Measurements from ENCODE around the gene PRSS53.

DNA sequence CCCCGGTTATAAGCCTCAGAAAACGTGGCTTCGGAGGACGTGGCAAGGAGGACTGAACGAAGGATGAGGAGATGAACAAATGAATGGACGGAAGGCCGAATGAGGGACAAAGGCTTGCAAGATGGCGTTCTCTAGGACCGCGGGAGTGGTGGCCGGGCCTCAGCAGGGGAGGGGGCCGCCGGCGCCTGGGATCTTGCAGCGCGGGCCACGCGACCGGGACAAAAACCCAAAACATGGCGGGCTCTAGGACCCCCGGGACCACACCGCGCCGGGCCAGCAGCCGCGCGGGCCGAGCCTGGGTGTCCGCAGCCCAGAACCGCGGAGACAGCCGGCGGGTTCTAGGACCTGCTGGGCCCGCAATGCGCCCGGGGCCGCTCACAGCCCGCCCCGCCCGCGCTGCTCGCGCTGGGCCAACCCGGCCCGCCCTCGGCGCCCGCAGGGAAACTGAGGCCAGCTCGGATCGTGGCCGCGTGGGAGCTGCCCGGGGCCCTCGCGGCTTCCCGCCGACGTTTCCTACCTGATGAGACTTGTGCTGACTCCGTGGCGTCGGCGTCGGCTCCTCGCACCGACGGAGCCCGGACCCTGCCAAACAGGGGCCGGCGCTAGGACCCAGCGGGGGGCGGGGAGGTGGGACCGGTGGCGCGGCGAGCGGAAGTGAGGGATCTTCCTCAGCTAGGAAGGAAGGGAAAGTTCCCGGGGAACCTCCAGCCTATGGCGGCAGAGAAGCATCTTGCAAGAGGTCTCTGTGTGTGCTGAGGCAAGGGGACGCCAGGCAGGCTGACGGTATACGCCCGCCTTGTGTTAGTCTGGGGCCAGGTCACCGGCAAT, 15.4 kb downstream of the PRSS53 start:
- TF ChIP-seq, protein P1, sequence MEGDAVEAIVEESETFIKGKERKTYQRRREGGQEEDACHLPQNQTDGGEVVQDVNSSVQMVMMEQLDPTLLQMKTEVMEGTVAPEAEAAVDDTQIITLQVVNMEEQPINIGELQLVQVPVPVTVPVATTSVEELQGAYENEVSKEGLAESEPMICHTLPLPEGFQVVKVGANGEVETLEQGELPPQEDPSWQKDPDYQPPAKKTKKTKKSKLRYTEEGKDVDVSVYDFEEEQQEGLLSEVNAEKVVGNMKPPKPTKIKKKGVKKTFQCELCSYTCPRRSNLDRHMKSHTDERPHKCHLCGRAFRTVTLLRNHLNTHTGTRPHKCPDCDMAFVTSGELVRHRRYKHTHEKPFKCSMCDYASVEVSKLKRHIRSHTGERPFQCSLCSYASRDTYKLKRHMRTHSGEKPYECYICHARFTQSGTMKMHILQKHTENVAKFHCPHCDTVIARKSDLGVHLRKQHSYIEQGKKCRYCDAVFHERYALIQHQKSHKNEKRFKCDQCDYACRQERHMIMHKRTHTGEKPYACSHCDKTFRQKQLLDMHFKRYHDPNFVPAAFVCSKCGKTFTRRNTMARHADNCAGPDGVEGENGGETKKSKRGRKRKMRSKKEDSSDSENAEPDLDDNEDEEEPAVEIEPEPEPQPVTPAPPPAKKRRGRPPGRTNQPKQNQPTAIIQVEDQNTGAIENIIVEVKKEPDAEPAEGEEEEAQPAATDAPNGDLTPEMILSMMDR (conservative IDR thresholded peaks at IDR 0.05) = no peak
- no peak for TF ChIP-seq EZH2 (IDR thresholded peaks at IDR 0.05; ENCODE audit: low read depth)
